Stimulated activated CD8-positive, alpha-beta memory T cell treated with anti-CD3 and anti-CD28 coated beads, Interleukin-12 subunit alpha, Interleukin-12 subunit beta, amount 100 ng/mL, for 4 hours (primary cell): ENCODE measurements around the gene CLASRP.
"Not testable (repeated sequence)": the region's sequence is repeated elsewhere in the genome, so short reads cannot be mapped to it uniquely, and the experiment has no call there.

ENCODE experiments used
- DNase-seq: peaks from one replicate; pipeline ENCODE4 v3.0.0-alpha.2; 2020; ENCODE audit warnings: low read depth

Gene CLASRP

DNA sequence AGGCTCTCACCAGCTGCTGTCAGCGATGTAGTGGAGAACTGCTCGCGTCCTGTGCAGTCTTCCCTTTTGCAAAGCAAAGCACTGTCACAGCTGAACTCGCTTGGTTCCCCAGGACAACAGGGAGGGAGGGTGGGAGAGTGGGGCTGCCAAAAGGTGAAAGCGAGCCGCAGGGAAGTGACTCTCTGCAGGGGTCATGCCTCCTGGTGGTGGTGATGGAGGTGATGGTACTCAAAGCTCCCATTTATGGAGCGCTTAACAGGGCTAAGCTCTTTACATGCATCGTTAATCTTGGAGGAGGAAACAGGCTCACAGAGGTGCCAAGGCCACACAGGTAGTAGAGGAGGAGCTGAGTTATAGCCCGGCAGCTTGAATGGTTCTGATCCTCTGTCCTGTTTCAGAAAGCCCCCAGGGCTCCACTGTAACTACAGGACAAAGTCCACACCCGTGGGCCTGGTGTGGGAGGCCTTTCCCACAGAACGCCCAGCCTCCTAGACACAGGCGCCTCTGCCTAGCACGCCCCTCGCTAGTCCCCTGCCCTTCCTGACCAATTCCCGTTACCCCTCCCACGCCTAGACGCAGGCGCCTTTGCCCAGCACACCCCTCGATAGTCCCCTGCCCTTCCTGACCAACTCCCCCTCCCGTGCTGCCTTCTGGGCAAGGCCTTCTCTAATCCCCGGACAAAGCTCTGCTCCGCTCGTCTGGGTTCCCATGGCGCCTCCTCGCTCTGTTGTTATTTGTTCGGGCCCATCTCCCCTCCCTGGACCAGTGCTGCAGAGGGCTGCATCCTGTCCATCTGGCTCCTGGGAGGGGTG is 64.9 kb downstream of the CLASRP start:
- no peak for DNase-seq

DNA sequence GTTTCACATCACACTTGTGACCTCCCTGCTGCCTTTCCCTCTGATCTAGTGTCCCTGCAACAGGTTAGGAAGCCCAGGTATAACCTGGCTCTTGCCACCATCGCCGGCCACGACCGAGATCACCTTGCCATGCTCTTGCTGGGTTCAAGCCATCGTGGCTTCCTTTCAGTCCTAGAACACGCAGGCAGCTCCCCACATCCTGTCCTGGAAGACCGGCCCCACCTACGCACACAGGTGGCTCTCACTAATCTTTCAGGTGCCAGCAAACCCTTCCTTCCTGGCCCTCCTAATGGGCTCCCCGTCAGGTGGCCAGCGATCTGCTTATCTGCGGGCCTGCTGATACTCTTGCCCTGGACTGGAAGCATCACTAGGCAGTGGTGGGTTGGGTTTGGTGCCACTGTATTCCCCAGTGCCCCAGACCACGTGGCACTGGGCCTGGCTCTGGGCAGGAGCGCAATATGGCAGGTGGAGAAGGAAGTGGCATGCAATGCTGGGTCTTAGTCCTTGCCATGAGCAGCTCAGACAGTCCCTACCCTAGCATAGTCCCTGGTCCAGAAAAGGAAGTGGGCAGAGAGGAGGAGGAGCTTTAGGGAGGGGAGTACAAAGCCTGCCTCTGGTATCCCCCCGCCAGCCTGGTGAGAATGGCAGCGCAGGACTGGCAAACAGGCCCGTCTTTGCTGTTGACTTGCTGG is 66.0 kb downstream of the CLASRP start:
- no peak for DNase-seq

DNA sequence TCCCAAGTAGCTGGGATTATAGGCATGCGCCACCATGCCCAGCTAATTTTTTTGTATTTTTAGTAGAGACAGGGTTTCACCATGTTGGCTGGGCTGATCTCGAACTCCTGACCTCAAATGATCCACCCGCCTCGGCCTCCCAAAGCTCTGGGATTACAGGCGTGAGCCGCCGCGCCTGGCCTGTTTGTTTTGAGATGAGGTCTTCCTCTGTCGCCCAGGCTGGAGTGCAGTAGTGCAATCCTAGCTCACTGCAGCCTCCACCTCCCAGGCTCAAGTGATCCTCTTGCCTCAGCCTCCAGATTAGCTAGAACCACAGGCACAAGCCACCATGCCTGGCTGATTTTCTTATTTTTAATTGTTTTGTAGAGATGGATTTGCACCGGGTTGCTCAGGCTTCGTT is 67.5 kb downstream of the CLASRP start:
- DNase-seq: not testable (repeated sequence)

DNA sequence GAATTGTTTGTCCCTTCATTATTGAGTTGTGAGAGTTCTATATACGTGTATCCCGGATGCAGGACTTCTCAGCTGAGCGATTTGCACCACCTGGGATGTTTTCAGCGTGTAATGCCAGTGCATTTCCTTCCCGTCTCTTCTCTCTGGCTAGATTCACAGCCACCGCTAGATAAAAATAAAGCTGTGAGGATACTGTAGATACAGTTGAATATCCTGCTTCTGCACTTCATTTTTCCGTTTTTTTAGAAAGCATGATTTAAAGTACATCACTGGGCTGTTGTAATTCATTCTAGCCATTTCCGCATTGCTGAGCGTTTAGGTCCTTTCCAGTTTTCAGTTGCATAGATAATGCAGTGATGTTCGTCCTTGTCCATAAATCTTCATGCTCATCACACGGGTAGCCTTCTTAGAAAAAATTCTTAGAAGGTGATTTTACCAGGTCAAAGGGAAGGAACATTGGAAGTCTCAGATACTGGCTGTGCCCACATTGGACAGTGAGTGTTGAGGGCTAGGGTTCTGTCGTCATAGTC is 68.8 kb downstream of the CLASRP start:
- no peak for DNase-seq

DNA sequence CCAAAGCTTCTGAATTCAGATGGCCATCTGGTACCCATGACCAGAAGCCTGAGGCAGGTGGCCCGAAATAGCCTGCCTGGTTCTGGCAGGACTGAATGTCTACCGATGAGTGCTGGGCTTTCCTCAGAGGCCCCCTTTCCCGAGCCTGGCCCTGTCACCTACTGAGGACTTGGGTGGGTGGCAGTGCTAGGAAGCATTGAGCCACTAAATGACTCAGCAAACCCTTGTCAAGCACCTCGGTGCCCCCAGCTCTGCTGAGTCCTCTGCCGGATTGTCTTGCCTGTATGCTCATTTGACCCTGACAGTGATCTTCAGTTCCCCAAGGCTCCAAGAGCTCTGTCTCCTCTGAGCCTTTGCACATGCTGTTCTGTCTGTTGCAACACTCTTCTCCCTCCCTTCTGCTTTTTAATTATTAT is 72.0 kb downstream of the CLASRP start:
- DNase-seq: no peak

DNA sequence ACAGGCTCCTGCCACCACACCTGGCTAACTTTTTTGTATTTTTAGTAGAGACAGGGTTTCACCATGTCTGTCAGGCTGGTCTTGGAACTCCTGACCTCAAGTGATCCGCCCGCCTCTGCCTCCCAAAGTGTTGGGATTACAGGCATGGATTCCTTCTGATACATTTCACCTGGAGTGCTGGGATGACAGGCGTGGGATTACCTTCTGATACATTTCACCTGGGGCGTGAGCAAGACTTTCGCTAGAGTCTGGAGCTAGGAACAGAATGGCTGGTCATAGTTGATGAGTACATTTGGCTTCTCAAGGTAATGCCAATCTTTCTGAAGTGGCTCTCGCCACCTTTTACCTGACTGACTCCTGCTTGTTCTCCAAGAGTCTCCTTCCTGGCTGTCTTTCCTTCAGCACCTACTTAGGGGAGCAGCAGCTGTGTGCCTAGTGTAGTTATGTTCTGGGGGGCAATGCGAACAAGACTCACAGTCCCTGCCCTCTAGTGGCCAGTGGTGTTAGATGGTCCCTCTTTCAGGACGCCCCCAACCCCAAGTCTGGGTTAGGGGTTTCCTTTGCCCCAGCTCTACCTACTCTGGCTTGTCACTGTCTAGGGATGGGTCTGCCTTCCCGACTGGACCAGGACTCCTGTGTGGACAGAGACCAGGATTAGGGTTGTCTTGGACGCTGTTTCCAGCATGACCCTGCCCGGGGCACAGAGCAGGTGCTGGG is 73.4 kb downstream of the CLASRP start:
- DNase-seq: no peak

DNA sequence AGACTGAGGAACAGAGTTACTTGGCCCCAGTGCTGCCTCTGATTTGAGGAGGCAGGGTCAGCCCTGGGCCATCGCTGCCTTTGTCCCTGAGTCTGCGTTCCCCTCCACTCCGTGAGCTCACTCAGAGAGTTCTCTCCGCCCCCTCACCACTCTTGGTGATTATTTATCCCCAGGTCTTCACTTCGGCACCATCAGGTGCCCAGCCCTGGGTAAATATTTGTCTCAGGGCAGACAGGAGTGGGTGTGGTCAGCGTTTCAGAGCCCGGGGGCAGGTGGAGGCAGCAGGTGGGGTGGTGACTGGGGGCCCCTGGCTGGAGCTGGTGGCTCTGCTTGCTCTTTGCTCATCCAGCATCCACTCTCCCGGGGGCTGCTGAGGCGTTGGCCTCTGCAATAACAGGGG is 74.8 kb downstream of the CLASRP start:
- no peak for DNase-seq

DNA sequence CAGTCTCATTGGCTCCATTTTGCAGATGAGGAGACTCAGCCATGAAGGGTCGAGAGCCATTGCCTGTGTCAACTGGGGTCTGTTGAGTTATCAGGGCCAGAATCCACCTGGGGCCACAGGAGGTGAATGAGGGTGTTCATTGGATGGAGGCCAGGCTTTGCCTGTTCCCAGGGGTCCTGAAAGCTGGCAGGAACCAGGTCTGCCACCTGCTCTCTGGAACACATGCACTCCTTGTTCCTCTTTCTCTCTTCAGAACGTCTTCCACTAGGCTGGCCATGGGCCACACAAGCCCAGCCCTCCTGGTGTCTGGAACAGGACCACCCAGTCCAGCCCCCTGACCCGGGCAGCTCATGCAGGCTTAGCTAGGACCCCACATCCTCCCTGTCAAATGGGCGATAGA is 75.3 kb downstream of the CLASRP start:
- DNase-seq: no peak

DNA sequence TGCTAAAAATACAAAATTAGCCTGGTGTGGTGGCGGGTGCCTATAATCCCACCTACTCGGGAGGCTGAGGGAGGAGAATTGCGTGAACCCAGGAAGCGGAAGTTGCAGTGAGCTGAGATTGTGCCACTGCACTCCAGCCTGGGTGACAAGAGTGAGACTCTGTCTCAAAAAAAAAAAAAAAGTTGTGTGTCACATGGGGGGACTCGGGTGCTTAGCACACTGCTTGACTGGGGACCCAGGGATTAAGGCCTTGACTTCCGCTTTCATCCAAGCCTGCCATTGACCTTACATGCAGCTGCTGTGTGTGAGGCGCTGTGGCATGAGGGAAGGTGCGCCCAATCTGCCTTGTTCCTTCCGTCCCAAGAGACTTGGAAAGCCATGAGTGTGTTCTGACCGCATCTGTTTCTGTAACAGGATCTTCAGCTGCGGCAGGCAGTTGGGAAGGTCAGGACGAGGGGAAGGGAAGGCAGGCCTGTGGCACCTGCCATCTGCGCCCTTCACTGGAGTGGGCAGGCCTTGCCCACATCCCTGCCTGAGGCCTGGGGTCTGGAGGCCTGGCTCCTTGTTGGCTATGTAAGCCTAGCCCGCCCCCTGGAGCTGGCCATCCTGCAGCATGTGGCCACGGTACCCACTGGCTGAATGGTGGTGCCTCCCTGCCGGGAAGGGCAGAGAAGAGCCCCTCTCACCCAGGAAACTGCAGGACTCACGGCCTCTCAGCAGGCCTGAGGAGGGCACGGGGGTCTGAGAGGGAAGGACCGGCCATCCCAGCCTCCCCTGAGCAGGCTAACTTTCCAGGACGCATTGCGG is 77.2 kb downstream of the CLASRP start:
- DNase-seq: no peak

DNA sequence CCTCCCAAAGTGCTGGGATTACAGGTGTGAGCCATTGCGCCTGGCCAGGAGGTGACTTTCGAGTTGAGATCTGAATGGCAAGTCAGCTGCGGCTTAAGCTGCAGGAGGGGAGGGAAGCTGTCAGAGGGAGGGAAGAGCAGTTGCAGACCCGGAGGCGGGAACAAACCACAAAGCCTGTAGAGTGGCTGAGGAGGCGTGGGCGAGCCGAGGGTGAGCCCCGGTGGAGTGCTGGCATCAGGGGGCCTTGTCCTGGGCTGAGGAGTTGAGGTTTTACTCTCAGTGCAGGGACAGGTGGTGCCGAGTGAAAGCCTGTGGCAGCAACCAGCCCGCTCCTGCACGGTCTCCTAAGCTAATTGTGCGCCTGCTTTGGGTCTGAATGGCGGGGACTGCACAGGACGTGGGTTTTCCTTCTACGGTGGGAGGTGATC is 78.3 kb downstream of the CLASRP start:
- DNase-seq: peak; percentile 41

DNA sequence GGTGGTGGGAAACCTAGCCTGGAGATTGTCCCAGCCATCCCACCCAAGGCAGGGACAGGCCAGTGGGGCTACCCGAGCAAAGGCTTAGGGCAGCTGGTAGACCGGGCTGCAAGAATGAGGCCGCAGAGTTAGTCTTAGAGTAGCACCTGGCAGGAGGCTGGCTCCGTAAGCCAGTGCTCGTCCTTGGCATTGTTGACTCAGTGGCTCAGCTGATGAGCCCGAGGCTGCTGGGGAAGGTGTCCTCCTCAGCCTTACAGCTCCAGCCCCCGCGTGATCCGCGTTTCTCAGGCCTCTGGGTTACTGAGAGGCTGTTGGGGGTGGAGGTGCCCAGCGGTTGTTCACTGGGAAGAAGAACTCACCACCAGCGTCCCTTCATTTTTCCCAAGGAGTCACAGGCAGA is 78.8 kb downstream of the CLASRP start:
- DNase-seq: no peak

DNA sequence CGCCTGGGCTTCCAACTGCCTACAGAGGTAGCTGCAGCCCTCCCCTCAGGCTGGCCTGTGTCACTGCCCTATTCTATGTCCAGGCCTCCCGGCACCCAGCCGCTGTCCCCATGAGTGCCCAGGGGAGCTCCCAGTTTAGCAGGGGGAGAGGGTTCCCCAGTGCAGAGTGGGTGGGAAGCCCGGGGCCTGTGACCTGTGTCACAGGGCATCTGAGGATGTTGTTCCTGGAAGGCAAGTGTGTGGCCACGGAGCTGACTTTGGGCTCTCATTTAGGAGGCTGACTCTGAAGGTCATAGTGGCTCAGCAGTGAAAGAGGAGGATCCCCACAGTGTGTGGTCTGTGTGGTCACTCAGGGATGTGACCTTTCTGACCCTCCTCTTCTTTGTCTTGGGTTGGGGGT is 79.3 kb downstream of the CLASRP start:
- no peak for DNase-seq

DNA sequence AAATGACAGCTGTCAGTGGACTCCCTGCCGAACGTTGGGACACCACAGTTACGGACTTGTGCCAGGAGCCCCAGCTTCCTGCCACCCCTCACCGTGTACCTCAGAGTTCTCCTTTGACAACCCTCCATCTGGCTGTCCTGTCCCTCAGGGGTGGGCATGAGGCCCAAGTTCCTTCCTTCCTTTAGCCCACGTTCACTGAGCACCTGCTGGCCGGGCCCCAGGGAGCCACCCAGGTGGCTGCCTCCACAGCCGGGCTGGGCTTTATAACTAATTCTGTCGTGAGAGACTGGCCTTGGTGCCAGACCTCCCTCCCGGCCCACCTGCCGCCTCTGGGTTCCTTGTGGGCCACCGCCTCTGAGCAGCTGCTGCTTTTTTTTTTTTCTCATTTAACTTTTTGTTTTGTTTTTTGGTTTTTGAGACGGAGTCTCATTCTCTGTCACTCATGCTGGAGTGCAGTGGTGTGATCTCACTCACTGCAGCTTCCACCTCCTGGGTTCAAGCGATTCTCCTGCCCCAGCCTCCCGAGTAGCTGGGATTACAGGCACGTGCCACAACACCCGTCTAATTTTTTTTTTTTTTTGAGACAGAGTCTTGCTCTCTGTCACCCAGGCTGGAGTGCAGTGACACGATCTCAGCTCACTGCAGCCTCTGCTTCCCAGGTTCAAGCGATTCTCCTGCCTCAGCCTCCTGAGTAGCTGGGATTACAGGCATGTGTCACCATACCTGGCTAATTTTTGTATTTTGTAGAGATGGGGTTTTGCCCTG is 79.9 kb downstream of the CLASRP start:
- DNase-seq: not testable (repeated sequence)

DNA sequence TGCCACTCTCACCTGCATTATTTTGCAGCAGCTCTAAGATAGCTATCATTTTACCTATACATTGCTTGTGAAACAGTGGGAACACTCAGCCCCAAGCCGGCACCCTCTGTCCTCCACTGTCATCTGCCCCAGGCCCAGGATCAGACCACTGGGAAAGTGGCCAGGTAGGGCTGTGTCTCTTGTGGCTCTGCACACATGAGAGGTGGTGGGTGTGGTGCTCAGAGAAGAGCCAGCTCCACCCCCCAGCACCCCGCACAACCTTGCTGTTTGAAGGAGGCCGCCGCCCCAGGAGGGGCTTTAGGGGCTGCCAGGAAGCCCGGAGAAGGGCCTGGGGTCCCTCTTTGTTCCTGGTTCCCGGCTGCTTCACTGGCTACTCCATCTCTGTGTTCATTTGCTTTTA is 80.7 kb downstream of the CLASRP start:
- no peak for DNase-seq
